GM12878 (cell line): Measurements from ENCODE around the gene TSBP1.

Experiments used
- BHLHE40 ChIP-seq, 2 experiments: fragments of 450-650 bp in 1 of 2; IDR thresholded peaks; 2 replicates each; pipeline ENCODE4 v1.6.1; 2011 to 2017; ENCODE audit warnings: low read depth in 2 of 2, borderline replicate concordance in 1 of 2, improper control_type of control experiment in 1 of 2, low read length in 1 of 2, mild to moderate bottlenecking in 1 of 2
- CEBPB ChIP-seq, 2 experiments: fragments of 150-350 bp in 1 of 2; IDR thresholded peaks; 2 replicates each; pipeline ENCODE4 v1.6.1; 2012 to 2014; ENCODE audit warnings: low read depth in 2 of 2, low read length in 2 of 2, borderline replicate concordance in 1 of 2, inconsistent platforms in 1 of 2
- CREM ChIP-seq: IDR thresholded peaks from 2 replicates; pipeline ENCODE4 v1.6.1; 2014; ENCODE audit warnings: antibody characterized with exemption, low read depth
- CTCF ChIP-seq, 3 experiments: IDR thresholded peaks in 2 of 3; conservative IDR thresholded peaks in 1 of 3; 2 replicates each; pipeline ENCODE4 v1.5.1; 2011; ENCODE audit warnings: low read depth in 3 of 3, low read length in 3 of 3, mild to moderate bottlenecking in 3 of 3, control low read depth in 2 of 3, moderate library complexity in 2 of 3, inconsistent platforms in 1 of 3, mixed read lengths in 1 of 3; ENCODE audit not compliant: control insufficient read depth in 2 of 3, insufficient read depth in 1 of 3; ENCODE audit errors: extremely low read depth in 1 of 3
- MAX ChIP-seq: IDR thresholded peaks from 2 replicates; pipeline ENCODE4 v1.6.1; 2012; ENCODE audit warnings: low read depth, low read length, improper control_type of control experiment
- NFYB ChIP-seq: IDR thresholded peaks from 2 replicates; pipeline ENCODE4 v1.6.1; 2011; ENCODE audit warnings: low read depth, mild to moderate bottlenecking, low read length, improper control_type of control experiment, moderate library complexity; ENCODE audit not compliant: insufficient read depth
- POLR2A ChIP-seq: IDR thresholded peaks from 2 replicates; pipeline ENCODE4 v1.6.1; 2011; ENCODE audit warnings: low read depth, mild to moderate bottlenecking, low read length
- SIN3A ChIP-seq: IDR thresholded peaks from 2 replicates; pipeline ENCODE4 v1.6.1; 2012; ENCODE audit warnings: low read depth, low read length, improper control_type of control experiment
- ZSCAN29 ChIP-seq: fragments of 450-650 bp; IDR thresholded peaks from 2 replicates; pipeline ENCODE4 v1.6.1; 2017; ENCODE audit warnings: mild to moderate bottlenecking, moderate library complexity

DNA sequence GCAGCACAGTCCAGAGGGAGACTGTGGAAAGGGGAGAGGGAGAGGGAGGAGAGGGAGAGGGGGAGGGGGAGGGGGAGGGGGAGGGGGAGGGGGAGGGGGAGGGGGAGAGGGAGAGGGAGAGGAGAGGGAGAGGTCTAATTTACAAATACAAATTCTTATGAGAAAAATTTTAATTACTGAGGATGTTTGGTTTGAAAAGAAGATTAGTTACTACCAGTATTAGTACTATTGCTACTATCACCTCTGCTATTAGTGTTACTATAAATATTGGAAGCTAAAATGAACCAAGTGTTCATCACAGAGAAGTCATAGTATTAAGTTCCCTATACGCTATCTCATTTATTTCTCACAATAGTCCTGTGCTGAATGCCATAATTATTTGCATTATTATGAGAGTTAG, 14.3 kb upstream of the TSBP1 start:
- TF ChIP-seq CTCF (IDR thresholded peaks at IDR 0.05 in 2 of 3, conservative IDR thresholded peaks at IDR 0.05 in 1 of 3; ENCODE audit: control insufficient read depth in 2 of 3, extremely low read depth in 1 of 3, insufficient read depth in 1 of 3, low read depth in 3 of 3, low read length in 3 of 3), result no peak
- TF ChIP-seq SIN3A, result no peak
- TF ChIP-seq CEBPB (IDR thresholded peaks at IDR 0.05; ENCODE audit: borderline replicate concordance in 1 of 2, low read depth in 2 of 2, low read length in 2 of 2), result no peak
- TF ChIP-seq CREM, result no peak
- TF ChIP-seq ZSCAN29, result no peak
- no peak for TF ChIP-seq POLR2A
- TF ChIP-seq NFYB, result no peak
- TF ChIP-seq BHLHE40 (IDR thresholded peaks at IDR 0.05; ENCODE audit: borderline replicate concordance in 1 of 2, low read depth in 2 of 2, low read length in 1 of 2), result no peak
- TF ChIP-seq MAX, result no peak
